Mucosa of gallbladder (tissue), 1 donor: ENCODE results near the gene LZTS2. TPM values are rescaled to one million over a fixed set of nuclear protein-coding genes. Genes with fewer than 3 reads are reported as not detected.

Experiments
- DNase-seq: peaks from one replicate; pipeline ENCODE4 v3.0.0-alpha.2; 2020; ENCODE audit warnings: low spot score
- total RNA-seq: library from RNA; stranded (reverse); gene quantifications from one replicate; pipeline ENCODE4 v1.2.1, GENCODE V29; 2021
- donor health status: DM: no; HTN: no; CAD: no.

Gene LZTS2
- total RNA-seq, 1 donor from 2014 or later = 84.9 TPM

- no peak for DNase-seq
Observed at GRCh38 chr10:101054876-101055275, 55.3 kb downstream of the LZTS2 start.

GRCh38 chr10:101055411-101055810 is 55.8 kb downstream of the LZTS2 start:
- DNase-seq = no peak

DNA sequence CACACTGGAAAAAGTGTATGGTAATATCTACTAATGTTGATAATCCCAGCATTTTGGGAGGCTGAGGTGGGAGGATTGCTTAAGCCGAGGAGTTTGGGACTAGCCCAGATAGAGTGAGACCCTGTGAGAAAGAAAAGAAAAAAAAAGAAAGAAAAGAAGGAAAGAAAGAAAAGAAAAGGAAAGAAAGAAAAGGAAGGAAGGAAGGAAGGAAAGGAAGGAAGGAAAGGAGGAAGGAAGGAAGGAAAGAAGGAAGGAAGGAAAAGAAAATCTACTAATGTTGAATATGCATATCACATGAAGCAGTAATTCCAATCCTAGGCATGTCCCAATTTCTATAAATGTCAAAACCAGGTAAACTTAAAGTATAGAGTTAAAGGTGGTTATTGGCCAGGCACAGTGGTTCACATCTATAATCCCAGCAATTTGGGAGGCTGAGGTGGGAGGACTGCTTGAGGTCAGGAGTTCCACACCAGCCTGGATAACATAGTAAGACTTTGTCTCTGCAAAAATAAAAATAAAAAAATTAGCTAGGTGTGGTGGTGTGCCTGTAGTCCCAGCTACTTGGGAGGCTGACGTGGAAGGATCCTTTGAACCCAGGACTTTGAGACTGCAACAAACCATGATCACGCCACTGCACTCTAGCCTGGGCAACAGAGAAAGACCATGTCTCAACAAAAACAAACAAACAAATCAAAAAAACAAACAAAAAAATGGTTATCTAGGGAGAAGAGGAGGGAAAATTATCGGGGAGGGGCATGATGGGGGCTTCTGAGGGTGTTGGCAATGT is 57.0 kb downstream of the LZTS2 start:
- no peak for DNase-seq

Other genes with a start within 250 kb of the LZTS2 start
- gene SLF2, start 86.8 kb upstream of the LZTS2 start, total RNA-seq = 26.1 TPM
- 55.1 TPM for gene SEMA4G, start 30.3 kb upstream of the LZTS2 start, total RNA-seq
- 104 TPM for gene MRPL43, start 12.3 kb upstream of the LZTS2 start, total RNA-seq
- 5.7 TPM for gene TWNK, start 12.3 kb upstream of the LZTS2 start, total RNA-seq
- 5.3 TPM for gene PDZD7, start 31.3 kb downstream of the LZTS2 start, total RNA-seq
- 75.9 TPM for gene SFXN3, start 31.4 kb downstream of the LZTS2 start, total RNA-seq
- gene KAZALD1, start 62.2 kb downstream of the LZTS2 start, total RNA-seq = 3.8 TPM
- gene TLX1, start 131.5 kb downstream of the LZTS2 start, total RNA-seq = not detected
- not detected for gene LBX1, start 229.7 kb downstream of the LZTS2 start, total RNA-seq